GM12878 (cell line): ENCODE data around the gene IMMP2L.

ENCODE experiments used
- CEBPB ChIP-seq, 2 experiments: fragments of 150-350 bp in 1 of 2; IDR thresholded peaks; 2 replicates each; pipeline ENCODE4 v1.6.1; 2012 to 2014; ENCODE audit warnings: low read depth in 2 of 2, low read length in 2 of 2, borderline replicate concordance in 1 of 2, inconsistent platforms in 1 of 2
- CTCF ChIP-seq, 3 experiments: IDR thresholded peaks in 2 of 3; conservative IDR thresholded peaks in 1 of 3; 2 replicates each; pipeline ENCODE4 v1.5.1; 2011; ENCODE audit warnings: low read depth in 3 of 3, low read length in 3 of 3, mild to moderate bottlenecking in 3 of 3, control low read depth in 2 of 3, moderate library complexity in 2 of 3, inconsistent platforms in 1 of 3, mixed read lengths in 1 of 3; ENCODE audit not compliant: control insufficient read depth in 2 of 3, insufficient read depth in 1 of 3; ENCODE audit errors: extremely low read depth in 1 of 3
- ELK1 ChIP-seq: IDR thresholded peaks from 2 replicates; pipeline ENCODE4 v1.6.1; 2012; ENCODE audit warnings: low read depth, low read length, improper control_type of control experiment
- EZH2 ChIP-seq: IDR thresholded peaks from 2 replicates; pipeline ENCODE4 v1.6.1; 2012; ENCODE audit warnings: low read depth, mild to moderate bottlenecking, control low read depth, inconsistent platforms, low read length, borderline replicate concordance; ENCODE audit not compliant: control insufficient read depth
- IRF3 ChIP-seq: fragments of 450-650 bp; IDR thresholded peaks from 2 replicates; pipeline ENCODE4 v1.6.1; 2014; ENCODE audit warnings: mild to moderate bottlenecking
- SIN3A ChIP-seq: IDR thresholded peaks from 2 replicates; pipeline ENCODE4 v1.6.1; 2012; ENCODE audit warnings: low read depth, low read length, improper control_type of control experiment
- SREBF2 ChIP-seq: IDR thresholded peaks from 2 replicates; pipeline ENCODE4 v1.6.1; 2012; ENCODE audit warnings: mild to moderate bottlenecking, low read length
- USF2 ChIP-seq: IDR thresholded peaks from 2 replicates; pipeline ENCODE4 v1.6.1; 2011; ENCODE audit warnings: low read depth, low read length, improper control_type of control experiment, borderline replicate concordance
- ZNF687 ChIP-seq: fragments of 450-650 bp; IDR thresholded peaks from 2 replicates; pipeline ENCODE4 v1.6.1; 2017; ENCODE audit warnings: mild to moderate bottlenecking, moderate library complexity

- TF ChIP-seq EZH2, result no peak
- no peak for TF ChIP-seq CTCF (IDR thresholded peaks at IDR 0.05 in 2 of 3, conservative IDR thresholded peaks at IDR 0.05 in 1 of 3; ENCODE audit: control insufficient read depth in 2 of 3, extremely low read depth in 1 of 3, insufficient read depth in 1 of 3, low read depth in 3 of 3, low read length in 3 of 3)
- no peak for TF ChIP-seq SREBF2
- TF ChIP-seq USF2, result no peak
- TF ChIP-seq IRF3, result no peak
- TF ChIP-seq ELK1, result no peak
- no peak for TF ChIP-seq ZNF687
- TF ChIP-seq CEBPB (IDR thresholded peaks at IDR 0.05; ENCODE audit: borderline replicate concordance in 1 of 2, low read depth in 2 of 2, low read length in 2 of 2), result no peak
- TF ChIP-seq SIN3A, result no peak
Observed at GRCh38 chr7:111586711-111587409, 24.6 kb upstream of the IMMP2L start.
